Breast epithelium (tissue), 4 donors: Measurements from ENCODE around the gene BBS7. TPM values are rescaled to one million over a fixed set of nuclear protein-coding genes. Genes with fewer than 3 reads are reported as not detected.

Experiments
- DNase-seq, 2 donors: peaks; one replicate each; pipeline ENCODE4 v3.0.0-alpha.2; 2019; ENCODE audit warnings: low spot score in 2 of 2
- H3K27ac ChIP-seq, 2 donors: fragments of 200-600 bp; sonication (generic) in 1 of 2; one replicate each; pipeline ENCODE4 v1.5.1; 2016 to 2019; ENCODE audit warnings: mild to moderate bottlenecking in 1 of 2
- H3K27me3 ChIP-seq, 2 donors: fragments of 200-600 bp; sonication (generic) in 1 of 2; one replicate each; pipeline versions ENCODE4 v1.5.1 to v1.6.0; 2017 to 2019; ENCODE audit warnings: control low read depth in 1 of 2, mild to moderate bottlenecking in 1 of 2
- H3K36me3 ChIP-seq: fragments of 200-600 bp; one replicate; pipeline ENCODE4 v1.5.1; 2019
- H3K4me1 ChIP-seq, 2 donors: fragments of 200-600 bp; sonication (generic); one replicate each; pipeline ENCODE4 v1.5.1; 2016 to 2019; ENCODE audit warnings: control low read depth in 1 of 2
- H3K4me3 ChIP-seq, 3 donors: fragments of 200-600 bp; sonication (generic); 1 replicate in 2 of 3; 2 replicates in 1 of 3; pipeline ENCODE4 v1.5.1; 2016 to 2019; ENCODE audit warnings: mild to moderate bottlenecking in 3 of 3, moderate library complexity in 2 of 3
- H3K9me3 ChIP-seq, 2 donors: fragments of 200-600 bp; sonication (generic) in 1 of 2; one replicate each; pipeline ENCODE4 v1.5.1; 2016 to 2019; ENCODE audit warnings: control low read depth in 1 of 2
- CTCF ChIP-seq, 3 donors: fragments of 450-650 bp; IDR thresholded peaks; one replicate each; pipeline ENCODE4 v1.5.1; 2016 to 2017; ENCODE audit warnings: antibody characterized with exemption in 3 of 3, mild to moderate bottlenecking in 3 of 3, moderate library complexity in 3 of 3
- POLR2A ChIP-seq: fragments of 450-650 bp; IDR thresholded peaks from one replicate; pipeline ENCODE4 v1.6.1; 2016; ENCODE audit warnings: antibody characterized with exemption, mild to moderate bottlenecking, moderate library complexity
- POLR2AphosphoS5 ChIP-seq, 3 donors: sonication (generic); formaldehyde crosslinking; IDR thresholded peaks; one replicate each; pipeline ENCODE4 v1.6.1; 2017; ENCODE audit warnings: antibody characterized with exemption in 3 of 3
- intact Hi-C: fragments of 100-400 bp; cut with DNase I; formaldehyde crosslinking; loops from one replicate; pipeline ENCODE4 v1.15.1; 2023; ENCODE audit warnings: low total_unique reads
- total RNA-seq, 3 donors: library from RNA; depleted of rRNA; stranded (reverse); fragments of >200 nt; gene quantifications; one replicate each; pipeline ENCODE4 v1.1.0, GENCODE V29; 2016

BBS7 gene
- total RNA-seq, 3 donors from 2014 or later = 12.5 to 16.0 (median 14.7) TPM

GRCh38 chr4:121792966-121793365 is 77.3 kb downstream of the BBS7 start:
- H3K9me3 ChIP-seq = no peaks in the 10 kb centered on the region
- H3K4me1 ChIP-seq = no peaks in the 10 kb centered on the region
- no peaks in the 10 kb centered on the region for H3K36me3 ChIP-seq
- no peak overlapping the region for H3K27ac ChIP-seq
- H3K4me3 ChIP-seq = no peak overlapping the region
- DNase-seq = no peak
- TF ChIP-seq POLR2AphosphoS5 (IDR thresholded peaks at IDR 0.05) (no peak), CTCF (IDR thresholded peaks at IDR 0.05) (no peak), POLR2A (no peak)
- H3K27me3 ChIP-seq = no peaks in the 10 kb centered on the region
- intact Hi-C loops = no loop called here

- TF ChIP-seq POLR2A (no peak), POLR2AphosphoS5 (IDR thresholded peaks at IDR 0.05) (no peak), CTCF (IDR thresholded peaks at IDR 0.05) (no peak)
- Histone ChIP-seq H3K27ac (no peak overlapping the region), H3K36me3 (no peaks in the 10 kb centered on the region), H3K9me3 (no peaks in the 10 kb centered on the region), H3K27me3 (no peaks in the 10 kb centered on the region), H3K4me3 (no peak overlapping the region), H3K4me1 (no peaks in the 10 kb centered on the region)
- DNase-seq = no peak
- intact Hi-C loops = no loop called here
These were observed 78.8 kb downstream of the BBS7 start for GRCh38 chr4:121791481-121791880.

- Histone ChIP-seq H3K4me3 (no peak overlapping the region), H3K27ac (no peak overlapping the region), H3K27me3 (no peaks in the 10 kb centered on the region), H3K4me1 (no peaks in the 10 kb centered on the region), H3K36me3 (no peaks in the 10 kb centered on the region), H3K9me3 (no peaks in the 10 kb centered on the region)
- DNase-seq = no peak
- intact Hi-C loops = no loop called here
- TF ChIP-seq POLR2A = no peak
- no peak for TF ChIP-seq CTCF (IDR thresholded peaks at IDR 0.05)
- no peak for TF ChIP-seq POLR2AphosphoS5 (IDR thresholded peaks at IDR 0.05)
These were observed 79.3 kb downstream of the BBS7 start for GRCh38 chr4:121790976-121791375.

- DNase-seq = no peak
- TF ChIP-seq CTCF (IDR thresholded peaks at IDR 0.05) (no peak), POLR2A (no peak), POLR2AphosphoS5 (IDR thresholded peaks at IDR 0.05) (no peak)
- intact Hi-C loops = loop anchor here (5.0 kb wide), 1 partner anchor 1032 kb away; no protein-coding TSS in a partner anchor
- Histone ChIP-seq H3K4me1 (no peaks in the 10 kb centered on the region), H3K27me3 (no peaks in the 10 kb centered on the region), H3K36me3 (no peaks in the 10 kb centered on the region), H3K4me3 (no peak overlapping the region), H3K27ac (no peak overlapping the region), H3K9me3 (no peaks in the 10 kb centered on the region)
These were observed 80.1 kb downstream of the BBS7 start for GRCh38 chr4:121789960-121790829.

GRCh38 chr4:121789455-121789854 is 80.8 kb downstream of the BBS7 start:
- peaks cover 0 to under 1% of the 10 kb centered on the region in 2 donors for H3K9me3 ChIP-seq
- TF ChIP-seq POLR2AphosphoS5 (IDR thresholded peaks at IDR 0.05) = no peak
- no peak for TF ChIP-seq CTCF (IDR thresholded peaks at IDR 0.05)
- no peak for TF ChIP-seq POLR2A

More at GRCh38 chr4:121789455-121789854, 80.8 kb downstream of the BBS7 start:
- intact Hi-C loops = loop anchor here (5.0 kb wide), 1 partner anchor 1033 kb away; no protein-coding TSS in a partner anchor
- Histone ChIP-seq H3K4me3 (no peak overlapping the region), H3K4me1 (no peaks in the 10 kb centered on the region), H3K36me3 (no peaks in the 10 kb centered on the region), H3K27me3 (no peaks in the 10 kb centered on the region), H3K27ac (no peak overlapping the region)
- DNase-seq = no peak
